ENCODE results near the gene SLC7A4. TPM values are rescaled to one million over a fixed set of nuclear protein-coding genes. Genes with fewer than 3 reads are reported as not detected.
"Not testable (repeated sequence)": the region's sequence is repeated elsewhere in the genome, so short reads cannot be mapped to it uniquely, and the experiment has no call there.

Gene SLC7A4
- polyA plus RNA-seq, 1 experiment: 0.29 TPM

DNA sequence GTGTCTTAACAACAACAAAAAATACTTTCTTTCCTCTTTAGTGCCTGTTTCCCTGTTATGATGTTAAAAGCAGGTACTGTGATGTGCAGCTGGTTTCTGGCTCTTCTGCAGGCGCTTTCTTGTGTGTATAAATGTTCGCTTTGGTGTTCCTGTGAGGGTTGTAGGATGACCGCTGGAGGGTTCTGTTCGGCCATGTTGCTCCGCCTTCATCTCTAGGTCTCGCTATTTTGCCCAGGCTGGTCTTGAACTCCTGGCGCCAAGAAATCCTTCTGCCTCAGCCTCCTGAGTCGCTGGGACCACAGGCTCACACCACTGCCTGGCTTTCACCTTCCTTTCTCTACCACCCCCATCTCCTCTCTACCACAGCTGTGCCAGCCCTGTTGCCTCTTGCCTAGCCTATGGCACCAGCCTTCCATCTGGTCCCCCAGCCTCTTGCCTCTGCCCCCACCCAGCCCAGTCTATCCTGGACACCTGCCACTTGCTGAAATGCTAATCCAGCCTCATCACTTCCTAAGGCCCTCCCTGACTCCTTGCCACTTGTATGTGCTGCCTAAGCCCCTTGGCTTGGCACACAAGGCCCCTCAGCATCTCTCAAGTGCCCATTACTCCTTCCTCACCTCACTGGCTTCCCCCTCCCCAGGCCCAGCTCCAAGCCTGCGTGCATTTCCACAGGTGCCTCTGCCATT is 18.9 kb upstream of the SLC7A4 start:
- CTCF ChIA-PET: no interaction called here
- no peak for DNase-seq (ENCODE audit: low read depth)
- TF ChIP-seq, protein P1, sequence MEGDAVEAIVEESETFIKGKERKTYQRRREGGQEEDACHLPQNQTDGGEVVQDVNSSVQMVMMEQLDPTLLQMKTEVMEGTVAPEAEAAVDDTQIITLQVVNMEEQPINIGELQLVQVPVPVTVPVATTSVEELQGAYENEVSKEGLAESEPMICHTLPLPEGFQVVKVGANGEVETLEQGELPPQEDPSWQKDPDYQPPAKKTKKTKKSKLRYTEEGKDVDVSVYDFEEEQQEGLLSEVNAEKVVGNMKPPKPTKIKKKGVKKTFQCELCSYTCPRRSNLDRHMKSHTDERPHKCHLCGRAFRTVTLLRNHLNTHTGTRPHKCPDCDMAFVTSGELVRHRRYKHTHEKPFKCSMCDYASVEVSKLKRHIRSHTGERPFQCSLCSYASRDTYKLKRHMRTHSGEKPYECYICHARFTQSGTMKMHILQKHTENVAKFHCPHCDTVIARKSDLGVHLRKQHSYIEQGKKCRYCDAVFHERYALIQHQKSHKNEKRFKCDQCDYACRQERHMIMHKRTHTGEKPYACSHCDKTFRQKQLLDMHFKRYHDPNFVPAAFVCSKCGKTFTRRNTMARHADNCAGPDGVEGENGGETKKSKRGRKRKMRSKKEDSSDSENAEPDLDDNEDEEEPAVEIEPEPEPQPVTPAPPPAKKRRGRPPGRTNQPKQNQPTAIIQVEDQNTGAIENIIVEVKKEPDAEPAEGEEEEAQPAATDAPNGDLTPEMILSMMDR (IDR thresholded peaks at IDR 0.05; ENCODE audit: insufficient read depth, low read depth, low read length): no peak
- no peaks in the 10 kb centered on the region for H3K36me3 ChIP-seq (ENCODE audit: control insufficient read depth, insufficient read depth, low read length)
- POLR2A ChIA-PET: no interaction called here
- no peak overlapping the region for H3K4me3 ChIP-seq (ENCODE audit: low read depth, low read length)
- H3K27me3 ChIP-seq (ENCODE audit: control insufficient read depth, insufficient read depth, low read length): no peaks in the 10 kb centered on the region

DNA sequence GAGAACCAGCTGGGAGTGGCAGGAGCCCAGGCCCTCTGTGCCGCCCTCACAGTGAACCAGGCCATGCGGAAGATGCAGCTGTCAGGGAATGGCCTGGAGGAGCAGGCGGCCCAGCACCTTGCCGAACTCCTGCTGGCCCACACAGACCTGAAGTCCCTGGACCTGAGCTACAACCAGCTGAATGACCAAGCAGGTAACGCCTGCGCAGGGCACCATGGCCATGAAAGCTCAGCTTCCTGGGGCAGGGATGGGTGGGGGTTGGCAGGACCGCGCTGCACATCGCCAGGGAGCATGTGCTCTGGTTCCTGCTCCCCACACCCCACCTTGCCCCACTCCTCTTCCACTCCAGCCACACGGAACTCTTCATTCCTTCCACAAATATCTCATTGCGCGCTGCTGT is 16.6 kb upstream of the SLC7A4 start:
- DNase-seq (ENCODE audit: low read depth); H3K4me3 ChIP-seq (ENCODE audit: low read depth, low read length); CTCF ChIA-PET; POLR2A ChIA-PET; H3K36me3 ChIP-seq (ENCODE audit: control insufficient read depth, insufficient read depth, low read length); H3K27me3 ChIP-seq (ENCODE audit: control insufficient read depth, insufficient read depth, low read length): not testable (repeated sequence)

DNA sequence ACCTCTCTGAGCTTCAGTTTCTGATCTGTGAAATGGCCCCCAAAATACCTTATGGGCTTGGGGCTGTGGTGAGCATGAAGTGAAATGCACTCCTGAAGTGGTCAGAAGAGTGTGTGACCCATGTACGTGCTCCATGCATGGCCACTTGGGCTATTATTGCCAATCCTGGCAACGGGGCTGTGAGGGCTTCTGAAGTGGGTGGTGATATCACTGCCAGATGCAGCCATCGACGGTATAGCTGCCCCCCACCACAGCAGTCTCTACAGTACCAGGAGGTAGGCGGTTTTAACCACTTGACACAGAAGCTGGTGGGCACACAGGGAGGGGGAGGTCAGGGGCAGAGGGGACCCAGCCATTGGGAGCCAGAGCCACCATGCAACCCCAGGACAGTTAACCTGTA is 16.1 kb upstream of the SLC7A4 start:
- H3K4me3 ChIP-seq (ENCODE audit: low read depth, low read length); DNase-seq (ENCODE audit: low read depth); H3K36me3 ChIP-seq (ENCODE audit: control insufficient read depth, insufficient read depth, low read length); H3K27me3 ChIP-seq (ENCODE audit: control insufficient read depth, insufficient read depth, low read length); POLR2A ChIA-PET: not testable (repeated sequence)
- CTCF ChIA-PET: interaction anchor here (0.7 kb wide), 1 partner anchor 468 kb away, joined by 3 read pairs; no protein-coding TSS in a partner anchor

DNA sequence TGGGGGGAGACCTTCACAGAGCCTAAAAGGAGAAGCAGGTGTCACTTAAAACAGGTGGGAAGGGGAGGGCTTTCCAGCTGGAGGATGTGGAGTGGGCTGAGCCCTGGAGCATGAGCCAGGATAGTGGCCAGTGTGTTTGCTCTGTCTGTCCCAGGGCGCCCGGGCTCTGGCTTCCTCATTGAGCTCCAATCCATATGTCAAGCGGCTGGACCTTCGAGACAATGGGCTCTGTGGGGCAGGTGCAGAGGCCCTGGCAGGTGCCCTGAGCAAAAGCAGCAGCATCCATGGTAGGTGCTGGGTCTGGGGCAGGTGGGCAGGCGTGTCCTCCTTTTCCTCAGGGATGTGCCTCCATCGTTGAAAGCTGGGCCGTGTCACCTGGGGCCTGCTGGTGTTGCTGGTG is 15.4 kb upstream of the SLC7A4 start:
- TF ChIP-seq, protein P1 (IDR thresholded peaks at IDR 0.05; ENCODE audit: insufficient read depth, low read depth, low read length): no peak
- Histone ChIP-seq H3K36me3 (ENCODE audit: control insufficient read depth, insufficient read depth, low read length) (no peaks in the 10 kb centered on the region), H3K27me3 (ENCODE audit: control insufficient read depth, insufficient read depth, low read length) (no peaks in the 10 kb centered on the region), H3K4me3 (ENCODE audit: low read depth, low read length) (no peak overlapping the region)
- no peak for DNase-seq (ENCODE audit: low read depth)
- CTCF ChIA-PET: interaction anchor here (1.0 kb wide), 1 partner anchor 45 kb away, joined by 4 read pairs; no protein-coding TSS in a partner anchor
- POLR2A ChIA-PET: no interaction called here

DNA sequence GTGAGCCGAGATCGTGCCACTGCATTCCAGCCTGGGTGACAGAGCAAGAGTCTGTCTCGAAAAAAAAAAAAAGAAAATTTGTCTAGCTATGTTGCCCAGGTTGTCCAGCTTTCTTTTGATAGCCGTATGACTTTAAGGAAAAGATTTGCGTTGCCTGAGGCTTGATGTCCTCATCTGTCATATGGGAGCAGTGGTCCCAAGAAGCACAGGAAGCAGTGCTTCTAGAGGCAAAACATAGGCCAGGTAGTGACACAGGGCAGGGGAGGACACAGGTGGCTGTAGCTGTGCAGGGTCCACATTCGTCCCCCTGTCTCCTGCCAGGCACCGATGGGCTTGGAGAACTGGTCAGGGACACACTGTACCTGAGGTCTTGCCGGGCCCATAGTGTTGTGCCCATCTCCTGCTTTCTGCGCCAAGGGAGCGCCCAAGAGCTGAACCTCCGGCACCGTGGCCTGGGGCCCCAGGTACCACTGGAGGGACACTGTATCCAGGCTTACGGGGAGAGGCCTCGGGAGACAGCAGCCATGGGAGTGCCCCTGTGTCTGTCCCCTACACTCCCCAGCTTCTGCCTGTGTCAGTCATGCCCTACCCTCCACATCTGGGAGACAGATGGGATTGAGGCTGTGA is 14.8 kb upstream of the SLC7A4 start:
- Histone ChIP-seq H3K27me3 (ENCODE audit: control insufficient read depth, insufficient read depth, low read length) (no peaks in the 10 kb centered on the region), H3K36me3 (ENCODE audit: control insufficient read depth, insufficient read depth, low read length) (no peaks in the 10 kb centered on the region), H3K4me3 (ENCODE audit: low read depth, low read length) (no peak overlapping the region)
- TF ChIP-seq, protein P1 (IDR thresholded peaks at IDR 0.05; ENCODE audit: insufficient read depth, low read depth, low read length): no peak
- DNase-seq (ENCODE audit: low read depth): no peak
- CTCF ChIA-PET: interaction anchor here (1.0 kb wide), 1 partner anchor 45 kb away, joined by 4 read pairs; no protein-coding TSS in a partner anchor
- POLR2A ChIA-PET: no interaction called here

DNA sequence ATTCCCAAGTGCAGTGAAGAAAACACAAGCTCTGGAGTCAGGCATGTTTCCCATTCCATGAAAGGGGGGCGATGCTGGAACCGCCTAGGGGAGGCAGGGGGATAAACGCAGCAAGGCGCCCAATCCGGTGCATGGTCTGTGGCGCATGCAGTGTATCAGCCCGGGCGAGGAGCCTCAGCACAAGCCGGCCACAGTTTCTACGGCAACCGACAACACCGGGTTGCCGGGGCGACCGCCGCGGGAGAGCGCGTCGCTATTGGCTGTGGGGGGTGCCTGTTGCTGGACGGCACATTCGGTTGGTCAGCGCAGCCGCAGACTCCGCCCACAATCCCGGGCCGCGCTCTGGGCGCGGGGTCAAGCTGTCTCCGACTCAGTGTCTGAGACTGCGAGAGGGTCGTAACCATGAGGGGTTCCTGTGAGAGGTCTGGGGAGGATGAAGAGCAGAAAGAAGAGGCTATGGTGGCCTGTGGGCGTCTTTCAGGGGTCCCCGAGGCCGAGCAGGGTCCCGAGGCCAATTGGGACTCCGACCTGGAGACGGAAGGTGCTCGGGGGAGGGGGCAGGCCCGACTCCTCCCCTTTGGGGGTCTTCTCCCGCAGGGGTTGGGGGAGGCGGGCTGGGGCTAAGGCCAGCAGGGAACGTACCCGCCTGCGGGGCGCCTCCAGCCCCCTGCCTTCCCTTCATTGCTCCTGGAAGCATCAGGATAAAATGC is 13.4 kb upstream of the SLC7A4 start, which contains the start of gene LRRC74B:
Gene LRRC74B (plus strand): TSS at position 362 of the 710 bp plus-strand sequence. CDS start 41 bp downstream, at position 403.
- TF ChIP-seq, protein P1 (IDR thresholded peaks at IDR 0.05; ENCODE audit: insufficient read depth, low read depth, low read length): no peak
- peak within 1 kb of the TSS; percentile 44 for H3K4me3 ChIP-seq (ENCODE audit: low read depth, low read length)
- peak; percentile 64 for DNase-seq (ENCODE audit: low read depth)
- ChIA-PET POLR2A (no interaction called here), CTCF (interaction anchor here (1.1 kb wide), 1 partner anchor 57 kb away, joined by 4 read pairs; no protein-coding TSS in a partner anchor)
- H3K36me3 ChIP-seq (ENCODE audit: control insufficient read depth, insufficient read depth, low read length): no peaks in the 10 kb centered on the region
- H3K27me3 ChIP-seq (ENCODE audit: control insufficient read depth, insufficient read depth, low read length): no peaks in the 10 kb centered on the region
